HG03342 (cell line): Measurements from ENCODE around the gene MCF2L2.

ENCODE experiments used
- ATAC-seq: cut with Tn5 transposase; IDR thresholded peaks from one replicate; pipeline ENCODE4 v1.9.1; 2021; ENCODE audit warnings: mild to moderate bottlenecking, moderate library complexity; ENCODE audit not compliant: unreplicated experiment

Gene MCF2L2

DNA sequence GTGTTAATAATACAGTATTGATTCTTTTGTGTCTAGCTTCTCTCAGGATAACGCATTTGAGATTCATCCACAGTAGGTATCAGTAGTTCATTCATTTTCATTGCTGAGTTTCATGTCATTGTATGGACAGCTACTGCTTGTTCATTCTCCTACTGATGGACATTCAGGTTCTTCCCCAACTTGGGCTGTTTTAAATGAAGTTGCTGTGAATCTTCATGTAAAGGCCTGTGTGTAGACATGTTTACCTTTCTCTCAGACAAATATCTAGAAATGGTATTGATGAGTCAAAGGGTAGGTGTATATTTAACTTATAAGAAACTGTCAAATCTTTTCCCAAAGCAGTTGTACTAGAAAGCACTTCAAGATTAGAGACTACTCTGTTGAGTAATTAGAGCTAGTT lies 26.7 kb downstream of the MCF2L2 start:
- ATAC-seq = no peak

DNA sequence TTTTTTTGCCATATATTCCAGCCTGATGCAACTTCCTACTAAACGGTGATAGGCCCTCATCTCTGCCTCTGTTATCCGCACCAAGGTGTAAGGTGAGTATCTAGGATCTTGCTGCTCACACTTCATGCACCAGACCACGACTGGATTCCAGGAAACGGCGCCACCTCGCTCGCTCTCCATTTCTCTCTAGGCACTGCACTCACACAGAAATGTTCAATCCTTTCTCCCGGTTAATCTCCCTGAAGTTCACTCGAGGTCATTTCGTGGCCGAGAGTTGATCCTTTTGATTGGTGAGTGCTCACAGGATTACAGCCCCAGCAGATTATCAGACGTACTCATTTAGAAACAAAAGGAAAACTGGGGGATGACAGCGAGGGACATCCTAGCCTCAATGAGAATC lies 28.1 kb downstream of the MCF2L2 start:
- ATAC-seq = no peak

DNA sequence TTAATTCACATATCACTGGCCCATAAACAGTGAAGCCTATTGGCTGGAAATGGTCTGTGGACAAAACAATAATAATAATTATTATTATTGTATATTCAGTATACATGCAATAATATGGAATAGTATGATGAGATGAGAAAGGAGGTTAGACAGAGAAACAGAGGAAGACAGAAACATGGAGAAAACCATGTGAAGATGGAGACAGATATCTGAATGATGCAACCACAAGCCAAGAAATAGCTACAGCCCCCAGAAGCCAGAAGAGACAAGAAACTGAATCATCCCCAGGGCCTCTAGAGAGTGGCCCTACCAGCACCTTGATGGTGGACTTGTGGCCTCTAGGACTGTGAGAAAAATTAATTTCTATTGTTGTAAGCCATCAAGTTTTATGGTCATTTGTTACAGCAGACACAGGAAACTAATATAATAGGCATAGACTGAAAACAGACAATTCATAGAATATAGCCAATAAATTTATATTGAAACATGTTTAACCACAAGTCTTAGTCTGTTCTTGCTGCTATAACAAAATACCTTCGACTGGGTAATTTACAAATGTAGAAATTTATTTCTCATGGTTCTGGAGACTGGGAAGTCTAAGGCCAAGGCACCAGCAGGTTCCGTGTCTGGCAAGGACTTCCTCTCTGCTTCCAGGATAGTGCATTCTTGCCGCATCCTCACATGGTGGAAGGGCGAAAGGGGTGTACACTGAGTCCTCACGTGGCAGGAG lies 31.6 kb downstream of the MCF2L2 start:
- no peak for ATAC-seq

DNA sequence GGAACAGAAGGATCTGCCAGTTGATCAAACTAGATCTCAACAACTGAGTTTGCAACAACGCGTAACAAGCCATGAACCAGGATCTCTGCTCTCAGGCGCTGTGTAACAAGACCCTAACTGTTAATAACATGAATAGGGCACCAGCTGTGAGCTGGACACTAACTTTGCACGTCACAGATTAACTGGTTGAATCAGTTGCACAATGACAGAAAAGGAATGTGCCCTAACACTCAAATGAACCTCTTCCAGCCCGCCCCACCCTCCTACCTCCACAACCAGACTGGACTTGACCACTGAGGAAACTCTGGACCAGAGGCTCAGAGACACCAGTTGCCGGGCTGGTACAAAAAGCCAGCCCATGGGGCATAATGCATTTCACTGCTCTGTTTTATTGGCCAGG lies 34.3 kb downstream of the MCF2L2 start:
- no peak for ATAC-seq

DNA sequence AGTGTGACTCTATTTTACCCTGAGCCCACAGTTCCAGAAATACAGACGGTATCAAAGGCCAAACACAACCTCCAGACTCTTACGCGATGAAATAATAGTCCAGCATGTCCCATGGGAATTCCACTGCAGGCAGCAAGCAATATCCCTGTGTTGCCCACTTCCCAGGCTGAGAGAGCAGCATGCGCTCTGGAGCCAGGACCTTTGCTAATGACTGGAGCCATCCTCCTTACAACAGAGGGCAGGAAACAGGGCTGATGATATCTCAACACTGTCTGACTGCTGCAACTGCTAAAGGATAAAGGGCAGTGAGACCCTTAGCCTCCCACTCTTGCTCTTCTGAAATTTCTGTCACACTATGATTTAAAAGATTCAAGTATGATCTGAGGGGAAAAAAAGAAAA lies 34.8 kb downstream of the MCF2L2 start:
- no peak for ATAC-seq

DNA sequence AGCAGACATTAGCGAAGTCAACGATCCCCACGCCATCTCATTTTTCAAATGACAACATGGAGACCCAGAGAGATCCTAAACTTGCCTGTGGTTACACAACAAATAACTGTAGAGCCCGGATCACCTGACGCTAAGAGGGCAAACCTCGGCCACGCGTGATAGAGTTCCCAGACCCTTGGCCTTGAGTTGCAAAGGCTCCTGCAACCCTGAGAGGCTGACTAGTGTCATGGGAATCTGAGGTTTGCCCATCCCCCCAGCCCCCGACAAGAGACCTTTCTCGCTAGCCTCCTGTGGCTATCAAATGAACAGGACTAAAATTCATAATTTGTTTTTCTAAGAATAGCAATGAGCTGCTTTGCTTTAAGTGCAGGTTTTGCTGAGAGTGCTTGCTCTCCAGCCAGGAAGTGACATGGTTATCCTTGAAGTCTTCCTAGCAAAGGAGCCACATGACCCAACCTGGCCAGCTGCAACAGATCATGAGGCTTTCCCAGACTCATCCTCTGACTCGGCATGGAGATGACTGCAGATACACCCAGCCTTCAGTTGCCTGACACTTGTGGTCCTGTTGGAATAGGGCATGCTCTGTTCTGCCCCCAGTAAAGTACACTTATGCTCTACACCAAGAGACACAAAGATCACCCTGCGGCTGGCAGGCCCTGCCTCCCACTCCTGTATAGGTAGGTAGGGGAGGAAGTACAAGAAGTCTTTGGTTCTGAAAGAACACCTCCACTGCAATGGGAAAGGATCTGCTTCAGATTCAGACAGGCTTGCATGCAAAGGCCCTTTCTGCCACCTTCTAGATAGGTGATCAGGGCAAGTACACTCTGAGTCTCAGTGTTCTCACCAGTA lies 36.0 kb downstream of the MCF2L2 start:
- ATAC-seq = no peak

DNA sequence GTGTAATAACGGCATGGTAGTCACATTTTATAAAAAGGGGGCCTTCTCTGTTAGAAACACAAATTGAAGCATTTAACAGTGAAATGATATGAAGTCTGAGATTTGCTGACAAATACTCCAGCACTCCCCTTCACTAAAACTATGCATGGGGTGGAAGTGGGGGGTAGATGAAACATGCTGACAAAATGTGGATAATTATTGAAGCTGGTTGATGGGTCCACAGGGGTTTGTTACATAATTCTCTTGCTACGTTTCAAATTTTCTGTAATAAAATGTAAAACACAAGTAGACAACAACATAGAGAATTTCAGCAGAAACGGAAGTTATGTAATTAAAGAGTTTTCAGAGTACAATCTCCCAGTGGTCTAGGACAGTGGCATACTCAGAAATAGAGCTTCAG lies 37.0 kb downstream of the MCF2L2 start:
- no peak for ATAC-seq

DNA sequence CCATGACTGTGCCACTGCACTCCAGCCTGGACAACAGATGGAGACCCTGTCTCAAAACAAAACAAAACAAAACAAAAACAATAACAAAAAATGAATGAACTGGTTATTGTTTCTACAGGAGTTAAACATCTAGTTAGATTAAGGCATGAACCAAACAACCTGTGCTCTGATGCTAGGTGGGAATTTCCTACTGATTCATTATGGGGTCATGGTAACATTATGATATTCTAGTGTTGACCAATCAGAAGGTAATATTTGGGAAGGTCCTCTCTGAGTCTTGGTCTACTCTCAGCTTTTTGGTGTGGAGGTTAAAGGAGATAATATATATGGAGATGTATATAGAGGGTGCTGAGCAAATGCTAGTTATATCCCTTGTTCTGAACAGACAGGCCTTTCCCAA lies 37.6 kb downstream of the MCF2L2 start:
- no peak for ATAC-seq

DNA sequence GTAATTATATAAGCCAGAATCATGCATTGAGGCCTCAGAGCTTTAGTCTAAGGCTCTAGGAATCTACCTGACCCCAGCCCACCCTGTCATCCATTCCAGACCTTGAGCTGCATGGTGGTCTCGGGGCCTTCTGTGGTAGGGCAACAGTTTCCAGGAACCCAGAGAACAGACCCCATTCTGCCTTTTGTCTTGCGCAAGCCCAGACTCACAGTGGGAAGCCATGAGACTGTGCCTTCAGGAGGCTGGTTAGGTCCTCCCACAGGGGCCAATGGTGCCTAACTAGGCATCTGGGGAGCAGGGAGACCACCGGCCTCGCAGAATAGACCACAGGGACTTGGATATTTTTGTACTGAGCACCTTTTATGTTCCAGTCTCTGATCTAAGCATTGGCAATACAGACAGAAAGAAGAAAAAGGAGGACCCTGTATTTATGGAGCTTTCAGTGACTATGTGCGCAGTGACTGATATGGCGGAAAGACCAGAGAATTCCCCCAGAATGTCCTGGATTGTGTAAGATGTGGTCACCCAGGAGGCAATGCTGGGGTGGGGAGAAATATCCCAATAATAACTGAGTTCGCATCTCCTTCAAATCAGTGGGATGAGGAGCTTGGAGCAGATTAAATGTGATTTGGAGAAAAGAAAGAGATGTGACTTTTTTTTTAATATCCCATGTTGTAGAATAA lies 40.1 kb downstream of the MCF2L2 start:
- no peak for ATAC-seq

DNA sequence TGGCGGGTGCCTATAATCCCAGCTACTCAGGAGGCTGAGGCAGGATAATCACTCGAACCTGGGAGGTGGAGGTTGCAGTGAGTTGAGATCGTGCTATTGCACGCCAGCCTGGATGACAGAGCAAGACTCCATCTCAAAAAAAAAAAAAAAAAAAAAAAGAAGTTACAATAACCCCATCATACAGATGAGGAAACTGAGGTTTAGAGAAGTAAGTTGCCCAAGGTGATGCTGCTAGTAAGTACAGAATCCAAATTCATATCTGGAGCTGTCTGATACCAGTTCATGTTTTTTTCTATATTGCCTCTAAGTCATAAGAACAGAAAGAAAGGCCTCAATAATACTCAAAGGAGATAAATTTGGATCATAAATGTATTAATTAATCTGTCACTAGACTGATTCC lies 40.6 kb downstream of the MCF2L2 start:
- ATAC-seq = no peak

DNA sequence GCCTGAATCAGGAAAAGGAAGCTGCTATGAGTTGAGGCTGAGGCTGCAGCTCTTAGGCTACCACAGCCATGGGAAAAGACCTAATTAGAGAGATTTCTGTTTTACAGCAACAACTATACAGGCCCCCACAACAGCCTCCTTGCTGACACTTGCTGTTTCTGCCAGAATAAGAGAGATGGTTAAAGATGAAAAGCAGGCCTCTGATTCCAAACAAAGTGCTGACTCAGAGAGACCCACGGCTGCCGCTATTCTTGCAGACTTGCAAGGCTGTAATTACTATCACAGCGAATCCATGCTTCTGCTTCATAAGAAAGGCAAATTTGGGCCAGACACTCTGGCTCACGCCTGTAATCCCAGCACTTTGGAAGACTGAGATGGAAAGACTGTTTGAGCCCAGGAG lies 41.8 kb downstream of the MCF2L2 start:
- no peak for ATAC-seq

DNA sequence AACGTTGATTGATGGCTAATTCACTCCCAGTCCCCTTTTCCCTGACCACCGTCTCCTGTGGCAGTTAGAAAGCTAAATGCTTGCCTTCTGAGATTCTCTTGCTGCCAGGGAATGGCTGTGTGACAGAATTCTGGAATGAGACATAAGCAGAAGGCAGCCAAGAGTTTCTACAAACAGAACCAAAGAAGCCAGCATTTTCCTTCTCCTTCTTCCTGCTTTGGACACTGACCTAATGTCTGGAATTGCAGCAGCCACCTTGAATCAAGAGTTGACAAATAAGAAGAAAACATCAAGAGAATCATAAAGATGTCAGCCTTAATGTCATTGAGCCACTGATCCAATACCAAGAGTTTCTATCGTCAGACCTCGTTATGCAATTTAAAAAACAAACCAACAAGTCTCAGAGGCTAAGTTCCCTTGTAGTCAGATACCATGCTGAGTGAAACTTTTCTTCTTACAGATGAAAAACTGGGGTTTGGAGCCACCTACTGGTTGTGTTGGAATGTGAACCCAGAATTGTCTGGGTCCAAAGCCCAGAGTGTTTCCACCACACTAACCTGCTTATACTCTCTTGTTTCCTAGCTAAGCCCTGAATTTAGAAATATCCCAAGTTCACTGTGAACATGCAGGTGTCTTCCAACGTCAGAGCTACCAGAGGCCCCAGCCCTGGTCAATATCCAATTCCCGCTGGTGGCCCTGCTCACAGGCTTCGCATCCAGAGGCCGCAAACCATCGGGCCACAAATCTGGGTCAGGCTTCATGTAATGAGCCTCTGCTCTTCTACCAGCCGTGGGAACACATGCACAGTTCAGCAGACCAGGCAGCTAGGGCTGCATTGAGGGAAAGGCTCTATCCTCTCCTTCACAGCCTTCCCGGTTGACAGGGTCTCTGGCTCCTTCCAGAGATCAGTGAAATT lies 42.5 kb downstream of the MCF2L2 start:
- peak; percentile 71 for ATAC-seq

DNA sequence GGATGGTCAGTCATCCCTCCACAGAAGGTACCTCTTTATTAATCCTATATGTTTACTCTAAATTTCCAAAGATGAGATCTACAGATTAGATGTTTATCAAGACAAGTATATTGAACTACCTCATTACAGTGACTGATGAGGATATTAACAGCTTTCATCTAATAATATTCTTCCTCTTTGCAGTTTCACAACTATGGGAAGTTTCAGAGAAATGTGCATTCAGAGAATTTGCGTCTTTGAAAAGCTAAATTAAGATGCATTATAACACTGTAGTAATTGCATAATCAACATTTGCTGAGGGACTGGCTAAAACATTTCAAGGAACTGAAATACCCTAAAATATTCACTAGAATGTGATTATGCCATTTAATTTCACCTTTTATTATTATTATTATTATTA lies 46.7 kb downstream of the MCF2L2 start:
- ATAC-seq = no peak

DNA sequence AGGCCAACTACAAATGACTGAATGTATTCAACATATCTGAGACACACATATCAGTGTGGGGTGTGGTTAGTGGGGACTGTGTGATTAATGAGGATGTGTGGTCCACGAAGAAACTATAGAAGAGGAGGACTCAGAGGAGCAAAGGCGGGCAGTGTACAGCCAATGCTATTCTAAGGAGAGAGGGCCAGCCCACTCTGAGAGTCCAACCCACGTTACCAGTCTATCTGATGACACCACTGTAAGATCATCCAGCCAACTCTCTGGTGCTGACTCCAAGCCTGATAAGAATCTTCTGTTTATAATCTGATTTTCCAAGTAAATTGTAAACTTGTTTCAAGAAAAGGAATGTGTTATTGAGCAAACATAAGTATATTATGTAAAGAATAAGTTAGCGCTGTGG lies 47.2 kb downstream of the MCF2L2 start:
- no peak for ATAC-seq

DNA sequence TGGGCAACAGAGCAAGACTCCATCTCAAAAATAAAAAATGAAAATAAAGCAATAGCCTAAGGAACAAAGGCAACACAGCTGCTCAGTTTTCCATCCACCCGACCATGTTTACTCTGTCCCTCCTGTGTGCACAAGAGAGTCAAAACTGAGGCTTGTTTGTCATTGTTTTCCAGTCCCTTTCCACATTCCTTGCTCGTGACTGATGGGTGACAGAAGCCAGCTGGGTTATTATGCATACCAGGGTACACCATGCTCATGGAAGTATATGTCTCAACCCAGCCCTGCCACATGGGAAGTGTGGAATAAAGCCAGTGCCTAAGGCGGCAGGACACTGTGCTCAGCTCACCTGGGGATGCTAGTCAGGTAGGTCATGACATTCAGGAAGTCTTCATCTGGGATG lies 49.5 kb downstream of the MCF2L2 start:
- no peak for ATAC-seq

DNA sequence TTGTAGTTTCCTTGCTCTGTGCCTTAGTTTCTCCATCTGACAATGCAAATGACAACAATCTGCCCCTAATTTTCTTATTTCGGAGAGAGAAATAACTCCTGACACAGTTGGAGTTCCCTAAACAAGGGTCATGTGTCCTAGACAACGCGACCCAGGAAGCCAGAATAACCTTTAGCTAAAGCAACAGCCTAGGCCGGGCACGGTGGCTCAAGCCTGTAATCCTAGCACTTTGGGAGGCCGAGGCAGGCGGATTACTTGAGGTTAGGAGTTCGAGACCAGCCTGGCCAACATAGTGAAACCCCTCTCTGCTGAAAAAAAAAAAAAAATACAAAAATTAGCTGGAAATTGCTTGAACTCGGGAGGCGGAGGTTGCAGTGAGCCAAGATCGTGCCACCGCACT lies 49.9 kb downstream of the MCF2L2 start:
- no peak for ATAC-seq

DNA sequence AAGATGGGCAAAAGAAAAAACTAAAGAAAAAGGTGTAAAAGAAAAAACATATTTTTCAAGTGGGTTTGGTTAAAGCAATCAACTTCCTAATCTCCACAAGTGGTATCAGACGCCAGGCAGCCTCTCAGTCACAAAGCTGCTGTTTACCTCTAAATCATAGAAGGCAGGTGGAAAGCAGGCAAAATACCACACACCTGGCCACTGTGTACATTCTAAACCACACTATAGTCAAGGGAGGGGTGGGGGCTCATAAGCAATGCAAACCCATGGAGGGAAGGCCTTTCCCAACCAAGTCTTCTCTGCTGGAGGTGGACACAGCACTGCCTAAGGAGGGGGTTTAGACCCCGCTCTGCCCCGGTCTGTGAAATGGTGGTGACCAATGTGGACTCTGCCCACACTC lies 50.4 kb downstream of the MCF2L2 start:
- ATAC-seq = no peak

DNA sequence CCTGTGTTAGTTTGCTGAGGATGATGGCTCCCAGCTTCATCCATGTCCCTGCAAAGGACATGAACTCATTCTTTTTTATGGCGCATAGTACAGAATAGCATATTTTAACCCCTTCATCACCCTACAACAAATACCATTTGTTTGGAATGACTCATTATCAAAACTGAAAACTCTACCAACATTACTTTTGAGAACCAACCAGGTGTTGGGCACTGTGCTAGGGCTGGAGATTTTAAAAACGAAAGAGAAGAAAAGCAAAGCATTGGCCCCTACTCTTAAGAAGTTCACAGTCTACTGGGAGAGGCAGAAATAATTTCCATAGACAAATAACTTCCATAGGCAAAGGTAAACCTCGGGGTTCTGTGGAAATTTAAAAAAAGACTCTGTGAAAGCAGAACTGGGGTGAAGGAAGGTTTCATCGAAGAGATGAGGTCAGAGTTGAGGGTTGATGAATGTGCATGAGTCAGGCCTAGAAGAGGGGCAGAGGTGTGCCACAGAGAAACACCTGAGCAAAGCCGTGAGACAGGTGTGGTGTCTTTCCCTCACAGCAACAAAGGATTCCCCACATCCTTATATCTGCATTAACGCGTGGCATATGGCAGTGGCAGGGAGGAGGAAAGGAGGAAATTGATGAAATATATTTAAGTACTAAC lies 51.0 kb downstream of the MCF2L2 start:
- ATAC-seq = no peak

DNA sequence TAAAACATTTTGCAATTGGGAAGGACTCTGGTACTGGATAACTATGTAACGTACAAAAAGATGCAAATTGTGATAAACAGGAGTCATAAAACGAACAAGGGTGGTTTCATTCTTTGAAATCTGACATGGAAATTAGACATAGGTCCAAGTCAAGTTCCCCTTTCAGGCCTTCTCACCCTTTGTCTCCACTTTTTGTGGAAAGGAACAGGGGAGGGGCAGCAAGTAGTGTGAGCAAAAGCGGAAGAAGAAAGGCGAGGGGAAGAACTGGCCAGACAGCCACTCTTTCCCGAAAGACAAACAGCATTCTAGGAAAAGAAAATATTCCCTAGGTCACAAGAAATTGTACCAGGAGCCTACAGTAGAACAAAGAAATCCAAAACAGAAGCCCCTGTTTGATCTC lies 52.6 kb downstream of the MCF2L2 start:
- ATAC-seq = no peak

DNA sequence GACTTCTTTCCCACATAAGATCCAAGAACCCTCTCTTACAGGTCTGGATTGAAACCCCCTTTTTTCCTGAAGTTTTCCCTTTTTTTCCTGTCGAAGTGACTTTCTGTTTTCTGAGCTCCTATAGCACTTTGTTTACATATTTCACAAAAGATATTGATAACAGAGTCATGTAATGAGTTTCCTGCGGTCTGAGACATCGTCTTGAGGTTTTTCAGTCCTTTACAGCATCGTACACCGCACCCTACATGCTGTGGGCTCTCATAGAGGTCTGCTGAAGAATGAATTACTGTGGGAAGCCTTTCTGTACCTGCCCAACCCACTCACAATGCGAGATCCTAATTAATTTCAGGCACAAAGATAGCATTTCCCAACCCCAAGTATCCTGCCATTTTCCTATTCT lies 53.1 kb downstream of the MCF2L2 start:
- no peak for ATAC-seq
